HG02571 (cell line): ENCODE measurements around the gene RNF112.

Source experiments
- ATAC-seq: cut with Tn5 transposase; IDR thresholded peaks from one replicate; pipeline ENCODE4 v1.9.1; 2021; ENCODE audit warnings: mild to moderate bottlenecking, moderate library complexity; ENCODE audit not compliant: unreplicated experiment

Gene RNF112, protein sequence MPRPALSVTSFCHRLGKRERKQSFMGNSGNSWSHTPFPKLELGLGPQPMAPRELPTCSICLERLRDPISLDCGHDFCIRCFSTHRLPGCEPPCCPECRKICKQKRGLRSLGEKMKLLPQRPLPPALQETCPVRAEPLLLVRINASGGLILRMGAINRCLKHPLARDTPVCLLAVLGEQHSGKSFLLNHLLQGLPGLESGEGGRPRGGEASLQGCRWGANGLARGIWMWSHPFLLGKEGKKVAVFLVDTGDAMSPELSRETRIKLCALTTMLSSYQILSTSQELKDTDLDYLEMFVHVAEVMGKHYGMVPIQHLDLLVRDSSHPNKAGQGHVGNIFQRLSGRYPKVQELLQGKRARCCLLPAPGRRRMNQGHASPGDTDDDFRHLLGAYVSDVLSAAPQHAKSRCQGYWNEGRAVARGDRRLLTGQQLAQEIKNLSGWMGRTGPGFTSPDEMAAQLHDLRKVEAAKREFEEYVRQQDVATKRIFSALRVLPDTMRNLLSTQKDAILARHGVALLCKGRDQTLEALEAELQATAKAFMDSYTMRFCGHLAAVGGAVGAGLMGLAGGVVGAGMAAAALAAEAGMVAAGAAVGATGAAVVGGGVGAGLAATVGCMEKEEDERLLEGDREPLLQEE

DNA sequence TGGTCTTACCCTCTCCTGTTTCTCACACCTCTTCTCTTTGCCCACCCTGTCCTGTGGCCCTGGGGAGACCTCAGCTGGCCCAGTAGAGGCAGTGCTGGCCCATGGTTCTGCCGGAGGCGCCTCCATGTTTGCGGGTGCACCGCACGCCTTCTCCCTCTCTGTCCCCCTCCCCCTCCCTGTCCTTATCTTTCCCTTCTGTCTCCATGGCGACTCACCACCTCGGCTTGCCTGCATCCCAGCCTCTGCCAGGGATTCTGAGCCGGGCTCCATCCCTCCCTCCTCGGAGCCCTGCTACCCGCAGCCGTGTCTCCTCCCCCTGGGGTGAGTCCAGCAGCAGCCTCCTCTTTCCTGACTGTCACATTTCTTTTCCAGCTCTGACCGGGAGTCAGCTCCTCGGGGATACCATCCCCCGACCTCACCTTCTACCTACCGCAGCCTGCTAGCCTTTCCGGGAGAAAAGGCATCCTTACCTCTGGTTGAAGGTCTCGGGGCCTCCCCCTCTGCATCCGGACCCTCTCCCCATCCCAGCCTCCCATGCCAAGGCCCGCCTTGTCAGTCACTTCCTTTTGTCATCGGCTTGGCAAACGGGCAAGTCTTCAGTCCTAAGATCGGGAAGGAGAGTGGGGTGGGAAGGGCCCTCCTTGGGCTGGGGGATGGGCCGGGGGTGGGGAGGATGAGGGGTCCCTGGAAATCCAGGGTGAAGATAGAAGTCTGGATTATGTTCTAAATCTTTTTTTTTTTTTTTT, at the start of gene RNF112:
RNF112 (plus strand) TSS at position 358 of the 746 bp plus-strand sequence; CDS start at position 535, 177 bp downstream.
- ATAC-seq = no peak

DNA sequence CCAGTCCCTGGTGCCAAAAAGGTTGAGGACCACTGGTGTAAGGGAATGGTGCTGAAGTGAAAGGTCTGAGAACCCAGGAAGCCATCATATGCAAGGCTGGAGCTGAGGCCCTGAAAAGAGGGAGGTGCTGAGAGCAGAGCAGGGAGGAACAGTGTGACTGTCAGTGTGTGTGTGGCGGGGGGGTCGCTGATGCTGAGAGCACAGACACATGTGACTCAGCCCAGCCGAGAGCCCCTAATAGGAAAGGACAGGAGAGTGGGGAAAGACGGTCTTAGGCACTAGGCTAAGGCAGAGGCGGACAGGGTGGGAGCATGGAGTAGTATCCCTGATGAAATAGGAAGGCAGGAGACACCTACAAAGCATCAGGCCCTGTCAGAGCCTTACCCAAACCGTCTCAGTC, 49.7 kb upstream of the RNF112 start:
- ATAC-seq = no peak

- ATAC-seq = no peak
Measured at GRCh38 chr17:19361944-19362276, 49.1 kb upstream of the RNF112 start.

DNA sequence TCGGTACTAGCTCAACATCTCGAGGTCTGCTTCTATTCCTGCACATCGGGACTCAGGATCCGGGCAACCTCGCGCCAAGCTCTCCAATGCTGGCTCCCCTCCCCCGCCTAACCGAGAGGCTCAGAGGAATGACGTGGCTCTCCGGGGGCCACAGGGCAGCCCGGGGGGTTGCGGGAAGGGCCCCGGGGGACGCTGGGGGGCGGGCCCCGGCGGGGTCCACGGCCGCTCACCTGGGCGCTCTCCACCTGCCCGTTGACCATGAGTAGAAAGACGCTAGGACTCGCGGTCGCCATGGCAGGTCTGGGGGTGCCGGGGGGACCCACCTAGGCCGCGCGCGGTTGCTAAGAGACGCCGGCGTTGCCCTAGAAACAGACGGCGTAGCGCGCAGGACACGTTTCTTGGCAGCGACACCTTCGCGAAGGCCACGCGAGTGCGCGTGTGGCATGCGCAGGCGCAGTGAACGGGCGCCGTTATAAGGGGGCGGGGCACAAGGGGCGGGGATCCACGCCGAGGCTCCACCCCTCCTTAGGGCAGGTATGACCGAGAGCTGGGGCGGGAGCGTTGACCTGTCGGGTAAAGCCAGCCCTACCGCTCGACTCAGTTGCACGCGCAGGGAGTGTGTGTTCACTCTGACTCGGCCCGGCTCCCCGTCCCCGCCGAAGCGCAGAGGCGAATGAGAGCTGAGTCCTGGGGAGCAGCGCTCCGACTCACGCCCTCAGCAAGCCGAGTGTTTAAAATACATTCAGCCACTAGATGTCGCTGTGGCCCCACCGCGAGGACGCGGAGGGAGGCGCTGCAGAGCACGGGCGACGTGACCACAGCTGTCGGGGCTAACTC, 48.5 kb upstream of the RNF112 start, which contains the start of gene B9D1:
B9D1 (minus strand) TSS at position 447 of the 837 bp plus-strand sequence; CDS start at position 293, 154 bp downstream.
- ATAC-seq = peak; percentile 76

DNA sequence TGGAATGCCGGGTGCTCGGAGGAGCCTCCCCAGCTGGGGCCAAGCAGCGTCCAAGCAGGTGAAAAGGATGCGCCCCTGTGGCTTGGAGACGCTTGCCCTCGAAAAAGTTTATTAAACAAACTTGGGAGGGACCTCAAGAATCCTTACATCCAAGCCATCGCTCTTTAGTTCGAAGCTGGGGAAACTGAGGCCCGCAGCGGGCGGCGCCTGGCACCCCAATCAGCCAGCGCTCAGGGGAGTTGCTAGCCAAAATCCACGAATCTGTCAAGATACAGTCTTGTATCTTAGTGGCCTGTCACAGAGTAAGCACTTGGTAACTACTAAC, 48.0 kb upstream of the RNF112 start:
- no peak for ATAC-seq

- ATAC-seq = no peak
Measured at GRCh38 chr17:19363460-19364035, 47.5 kb upstream of the RNF112 start.

GRCh38 chr17:19364699-19365498, 46.1 kb upstream of the RNF112 start:
- ATAC-seq = no peak

GRCh38 chr17:19365499-19365817, 45.6 kb upstream of the RNF112 start:
- no peak for ATAC-seq

- ATAC-seq = no peak
Measured at GRCh38 chr17:19365833-19366636, 45.0 kb upstream of the RNF112 start.

GRCh38 chr17:19366637-19366972, 44.4 kb upstream of the RNF112 start:
- ATAC-seq = no peak

DNA sequence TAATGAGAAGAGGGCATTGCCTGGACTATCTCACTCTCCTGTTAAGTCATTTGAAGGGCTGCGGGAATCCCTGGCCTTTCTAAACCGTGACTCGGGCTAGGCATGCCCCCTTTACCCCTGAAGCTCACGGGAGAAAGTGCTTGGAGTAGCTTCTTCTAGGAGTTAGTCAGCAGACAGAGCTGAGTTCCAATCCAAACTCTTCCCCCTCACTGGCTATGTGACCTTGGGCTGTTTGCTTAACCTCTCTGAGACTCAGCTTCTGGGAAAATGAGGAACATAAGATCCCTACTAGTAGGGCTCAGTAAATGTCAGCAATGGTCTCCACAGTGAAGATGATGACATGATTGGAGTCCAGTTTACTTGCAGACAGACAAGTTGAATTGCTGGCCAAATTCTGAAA, 42.8 kb upstream of the RNF112 start:
- ATAC-seq = no peak

GRCh38 chr17:19369107-19369778, 41.8 kb upstream of the RNF112 start:
- no peak for ATAC-seq

DNA sequence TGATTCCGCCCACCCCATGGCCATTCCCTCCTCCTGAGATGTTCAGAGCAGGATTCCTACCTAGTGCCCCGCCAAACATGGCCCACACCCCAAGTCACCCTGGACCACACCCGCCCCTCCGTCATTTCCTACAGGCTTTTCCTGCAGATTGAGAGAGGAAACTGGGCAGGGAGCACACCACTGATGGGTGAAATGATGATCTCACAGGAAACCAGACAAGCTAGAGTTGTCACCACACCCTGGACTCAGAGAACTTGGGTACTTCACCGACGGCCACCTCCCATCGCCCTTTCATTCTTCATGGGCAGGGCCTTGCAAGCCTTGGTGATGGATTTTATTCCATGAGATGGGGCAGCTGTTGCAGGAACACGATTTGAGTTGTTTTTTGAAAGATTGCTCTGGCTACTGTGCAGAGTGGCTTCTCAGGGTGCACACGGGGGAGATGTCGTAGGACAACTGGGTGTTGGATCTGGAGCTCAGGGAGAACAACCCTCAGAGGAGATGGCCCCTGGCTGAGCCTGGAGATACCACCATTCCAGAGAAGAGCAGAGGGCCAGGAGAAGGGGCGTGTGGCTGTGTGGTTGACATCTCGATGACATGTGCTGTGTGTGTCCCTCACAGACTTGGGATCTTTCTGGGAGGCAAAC, 41.1 kb upstream of the RNF112 start:
- no peak for ATAC-seq

DNA sequence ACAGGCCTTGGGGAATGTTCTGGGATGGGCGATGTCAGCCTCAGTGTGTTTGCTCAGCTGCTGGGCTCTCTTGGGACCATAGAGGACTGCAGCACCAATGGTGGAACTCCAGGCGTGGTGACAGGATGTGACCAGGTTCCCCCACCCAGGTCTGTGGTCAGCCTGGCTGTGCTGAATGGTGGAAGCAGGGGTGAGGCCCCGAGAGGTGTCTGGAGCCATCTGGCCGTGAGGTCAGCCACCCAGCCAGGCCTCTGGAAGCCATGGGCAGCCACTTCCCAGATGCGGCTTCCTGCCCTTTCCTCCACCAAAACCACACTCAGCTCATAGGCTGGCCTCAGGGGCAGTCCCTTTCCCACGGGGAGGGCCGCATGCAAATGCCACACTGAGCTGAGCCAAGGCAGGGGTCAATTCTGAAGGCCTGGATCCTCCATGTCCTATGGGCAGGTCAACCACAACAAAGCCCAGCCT, 40.5 kb upstream of the RNF112 start:
- ATAC-seq = peak; percentile 43

DNA sequence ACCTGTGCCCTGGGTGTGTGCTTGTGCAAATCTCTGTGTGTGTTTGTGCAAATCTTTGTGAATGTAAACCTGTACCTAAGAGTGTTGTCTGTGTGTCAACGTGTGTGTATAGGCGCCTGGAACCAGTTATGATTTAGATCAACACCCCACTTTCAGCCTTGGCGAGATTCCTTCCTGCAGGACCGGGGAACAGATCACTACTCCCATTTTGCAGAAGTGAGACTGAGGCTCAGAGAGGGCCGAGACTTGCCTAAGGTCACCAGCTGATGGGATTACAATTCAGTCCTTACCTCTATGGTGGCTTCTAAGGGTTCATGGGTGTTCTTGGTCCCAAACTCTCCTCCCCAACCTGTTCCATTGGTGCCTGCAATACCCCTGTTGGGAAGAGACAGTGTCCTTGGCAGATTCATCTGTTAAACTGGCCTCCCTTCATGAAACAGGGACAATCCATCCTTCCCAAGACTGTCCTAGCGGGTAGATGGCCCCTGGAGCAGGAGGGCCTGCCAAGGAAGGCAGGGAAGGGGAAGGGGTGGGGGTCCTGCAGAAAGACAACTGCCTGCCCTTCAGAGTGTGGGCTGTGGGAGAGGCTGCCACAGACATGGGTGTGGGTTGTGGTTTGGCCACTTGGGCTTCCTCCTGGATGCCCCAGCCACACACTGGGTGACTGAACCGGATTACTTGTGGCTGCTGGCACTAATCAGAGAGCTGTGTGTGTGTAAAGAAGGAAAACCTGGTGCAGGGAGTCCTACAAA, 39.6 kb upstream of the RNF112 start:
- ATAC-seq = no peak

DNA sequence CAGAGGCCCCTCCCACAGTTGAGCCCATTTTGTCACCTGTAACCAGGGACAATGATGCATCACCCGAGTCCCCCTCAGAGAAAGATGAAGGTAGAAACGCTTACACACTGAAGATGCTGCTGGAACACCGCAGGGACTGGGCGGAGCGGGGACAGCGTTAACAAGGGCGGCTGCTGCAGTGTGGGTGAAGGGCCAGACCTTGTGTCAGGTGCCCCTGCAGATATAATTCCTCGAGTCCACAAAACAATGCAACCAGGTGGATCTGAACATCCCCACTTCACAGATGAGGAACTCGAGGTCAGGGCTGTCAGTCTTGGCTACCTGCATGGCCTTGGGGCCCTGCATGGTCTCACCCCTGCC, 39.0 kb upstream of the RNF112 start:
- no peak for ATAC-seq

DNA sequence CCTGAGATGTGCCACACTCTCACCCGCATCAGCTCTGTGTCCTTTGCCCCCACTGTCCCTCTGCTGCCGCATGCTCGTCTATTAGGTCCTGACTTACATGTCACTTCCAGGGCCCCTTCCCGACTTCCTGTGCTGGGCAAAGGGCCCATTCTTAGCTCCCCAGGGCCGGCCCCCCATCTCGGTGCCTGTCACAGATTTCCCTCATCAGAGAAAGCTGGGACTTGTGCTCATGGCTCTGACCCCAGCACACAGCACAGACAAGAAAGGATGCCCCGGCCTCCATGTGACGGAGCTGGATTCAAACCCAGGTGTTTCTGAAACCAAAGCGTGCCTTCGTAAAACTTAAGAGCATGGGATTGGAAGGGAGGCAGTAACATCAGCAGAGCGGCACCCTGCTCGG, 38.6 kb upstream of the RNF112 start:
- no peak for ATAC-seq
